OCI-LY1 (cell line): Measurements from ENCODE around the gene ARHGDIB.

Experiments used
- H2AFZ ChIP-seq: fragments of 200-600 bp; sonication (generic), shearing (Covaris generic); 2 replicates; pipeline ENCODE4 v1.6.0; 2014; ENCODE audit warnings: antibody characterized with exemption, mild to moderate bottlenecking, low read length
- H3F3A ChIP-seq: fragments of 200-600 bp; sonication (generic), shearing (Covaris generic); 2 replicates; pipeline ENCODE4 v1.6.0; 2014; ENCODE audit warnings: mild to moderate bottlenecking, antibody characterized with exemption, low read length, moderate library complexity; ENCODE audit not compliant: insufficient read depth
- H3K27ac ChIP-seq: fragments of 200-600 bp; sonication (generic); 2 replicates; pipeline ENCODE4 v1.5.1; 2014; ENCODE audit warnings: low read length, mixed run types, mild to moderate bottlenecking, low read depth; ENCODE audit not compliant: poor library complexity, severe bottlenecking
- H3K27me3 ChIP-seq: fragments of 200-600 bp; sonication (generic); 2 replicates; pipeline ENCODE4 v1.6.0; 2014; ENCODE audit warnings: antibody characterized with exemption, mild to moderate bottlenecking, low read length, moderate library complexity; ENCODE audit not compliant: insufficient read depth
- H3K36me3 ChIP-seq: fragments of 200-600 bp; sonication (generic); 2 replicates; pipeline ENCODE4 v1.6.1; 2014; ENCODE audit warnings: mild to moderate bottlenecking, antibody characterized with exemption, low read length, moderate library complexity, mixed read lengths; ENCODE audit not compliant: insufficient read depth
- H3K4me1 ChIP-seq: fragments of 200-600 bp; sonication (generic); 2 replicates; pipeline ENCODE4 v1.5.1; 2014; ENCODE audit warnings: mild to moderate bottlenecking, low read length, moderate library complexity; ENCODE audit not compliant: insufficient read depth, severe bottlenecking
- H3K4me2 ChIP-seq: fragments of 200-600 bp; sonication (generic), shearing (Covaris generic); 2 replicates; pipeline ENCODE4 v1.6.1; 2014; ENCODE audit warnings: low read length
- H3K4me3 ChIP-seq: fragments of 200-600 bp; sonication (generic); 2 replicates; pipeline ENCODE4 v1.5.1; 2014; ENCODE audit warnings: low read length, low read depth, mild to moderate bottlenecking, mixed read lengths; ENCODE audit not compliant: poor library complexity, severe bottlenecking
- H3K79me2 ChIP-seq: fragments of 200-600 bp; shearing (Covaris generic); 2 replicates; pipeline ENCODE4 v1.6.1; 2016; ENCODE audit warnings: mixed run types, low read length, mixed read lengths; ENCODE audit not compliant: insufficient read depth
- H3K9ac ChIP-seq: fragments of 200-600 bp; sonication (generic), shearing (Covaris generic); 2 replicates; pipeline ENCODE4 v1.6.1; 2014; ENCODE audit warnings: mild to moderate bottlenecking, low read length, mixed read lengths
- H3K9me2 ChIP-seq: fragments of 200-600 bp; sonication (generic), shearing (Covaris generic); 2 replicates; pipeline ENCODE4 v1.6.1; 2014; ENCODE audit warnings: low read depth, mild to moderate bottlenecking, low read length, mixed read lengths
- H3K9me3 ChIP-seq: fragments of 200-600 bp; shearing (Covaris generic); 2 replicates; pipeline ENCODE4 v1.6.1; 2014; ENCODE audit warnings: low read length, mixed read lengths
- H4K20me1 ChIP-seq: fragments of 200-600 bp; sonication (generic), shearing (Covaris generic); 2 replicates; pipeline ENCODE4 v1.6.0; 2016; ENCODE audit warnings: mild to moderate bottlenecking, low read length; ENCODE audit not compliant: insufficient read depth
- EZH2 ChIP-seq: fragments of 200-600 bp; sonication (generic), shearing (Covaris generic); IDR thresholded peaks from 2 replicates; pipeline ENCODE4 v1.8.0; 2017; ENCODE audit warnings: borderline replicate concordance, mixed run types, mild to moderate bottlenecking, antibody characterized with exemption, low read length, moderate library complexity, mixed read lengths
- TF ChIP-seq, protein P1 (sequence below): fragments of 200-600 bp; sonication (generic), shearing (Covaris generic); IDR thresholded peaks from 2 replicates; pipeline ENCODE4 v1.5.1; 2017; ENCODE audit warnings: mild to moderate bottlenecking, antibody characterized with exemption, low read length, moderate library complexity, mixed read lengths

Gene ARHGDIB

DNA sequence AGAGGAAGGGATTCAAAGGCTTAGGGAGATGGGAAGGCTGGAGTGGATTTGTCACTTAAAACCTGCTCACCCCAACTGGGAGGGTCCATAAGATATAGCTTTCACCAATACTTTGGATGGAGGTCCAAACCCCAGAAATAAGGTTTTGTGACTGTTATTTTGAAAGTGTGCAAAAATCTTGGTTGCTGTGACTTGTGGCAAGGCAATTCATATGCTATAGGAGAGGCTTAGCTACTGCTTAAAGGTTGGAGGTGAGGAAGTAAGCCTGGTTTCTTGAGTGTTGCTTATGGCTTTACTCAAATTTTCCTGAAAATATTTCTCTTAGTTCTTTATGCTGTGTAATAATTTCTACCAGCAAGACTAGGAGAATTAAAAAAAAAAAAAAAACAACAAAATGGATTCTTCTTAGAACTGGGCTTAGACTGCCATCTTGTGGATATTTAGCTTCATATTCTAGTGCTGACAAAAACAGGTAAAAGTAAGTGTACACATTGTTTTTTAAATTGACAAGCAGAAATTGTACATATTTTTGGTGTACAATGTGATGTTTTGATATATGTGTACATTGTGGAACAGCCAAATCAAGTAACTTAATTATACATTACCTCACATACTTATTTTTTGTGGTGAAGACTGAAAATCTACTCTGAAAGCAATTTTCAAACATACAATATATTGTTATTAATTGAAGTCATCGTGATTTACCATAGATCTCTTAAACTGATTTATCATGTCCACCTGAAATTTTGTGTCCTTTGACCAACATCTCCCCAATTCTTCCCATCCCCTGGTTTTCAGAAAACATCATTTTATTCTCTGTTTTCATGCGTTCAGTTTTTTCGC lies 34.4 kb upstream of the ARHGDIB start:
- Histone ChIP-seq H3K79me2 (no peaks in the 10 kb centered on the region), H3K27me3 (no peaks in the 10 kb centered on the region), H3K9me3 (no peaks in the 10 kb centered on the region), H2AFZ (no peak overlapping the region), H3K4me3 (no peak overlapping the region), H3K4me2 (no peak overlapping the region), H3K9me2 (no peaks in the 10 kb centered on the region), H3K9ac (no peak overlapping the region), H3F3A (no peaks in the 10 kb centered on the region), H3K4me1 (peaks cover 22% of the 10 kb centered on the region), H3K27ac (no peak overlapping the region), H3K36me3 (no peaks in the 10 kb centered on the region), H4K20me1 (no peaks in the 10 kb centered on the region)
- TF ChIP-seq, protein P1, sequence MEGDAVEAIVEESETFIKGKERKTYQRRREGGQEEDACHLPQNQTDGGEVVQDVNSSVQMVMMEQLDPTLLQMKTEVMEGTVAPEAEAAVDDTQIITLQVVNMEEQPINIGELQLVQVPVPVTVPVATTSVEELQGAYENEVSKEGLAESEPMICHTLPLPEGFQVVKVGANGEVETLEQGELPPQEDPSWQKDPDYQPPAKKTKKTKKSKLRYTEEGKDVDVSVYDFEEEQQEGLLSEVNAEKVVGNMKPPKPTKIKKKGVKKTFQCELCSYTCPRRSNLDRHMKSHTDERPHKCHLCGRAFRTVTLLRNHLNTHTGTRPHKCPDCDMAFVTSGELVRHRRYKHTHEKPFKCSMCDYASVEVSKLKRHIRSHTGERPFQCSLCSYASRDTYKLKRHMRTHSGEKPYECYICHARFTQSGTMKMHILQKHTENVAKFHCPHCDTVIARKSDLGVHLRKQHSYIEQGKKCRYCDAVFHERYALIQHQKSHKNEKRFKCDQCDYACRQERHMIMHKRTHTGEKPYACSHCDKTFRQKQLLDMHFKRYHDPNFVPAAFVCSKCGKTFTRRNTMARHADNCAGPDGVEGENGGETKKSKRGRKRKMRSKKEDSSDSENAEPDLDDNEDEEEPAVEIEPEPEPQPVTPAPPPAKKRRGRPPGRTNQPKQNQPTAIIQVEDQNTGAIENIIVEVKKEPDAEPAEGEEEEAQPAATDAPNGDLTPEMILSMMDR = peak; percentile 68
- TF ChIP-seq EZH2 = no peak

DNA sequence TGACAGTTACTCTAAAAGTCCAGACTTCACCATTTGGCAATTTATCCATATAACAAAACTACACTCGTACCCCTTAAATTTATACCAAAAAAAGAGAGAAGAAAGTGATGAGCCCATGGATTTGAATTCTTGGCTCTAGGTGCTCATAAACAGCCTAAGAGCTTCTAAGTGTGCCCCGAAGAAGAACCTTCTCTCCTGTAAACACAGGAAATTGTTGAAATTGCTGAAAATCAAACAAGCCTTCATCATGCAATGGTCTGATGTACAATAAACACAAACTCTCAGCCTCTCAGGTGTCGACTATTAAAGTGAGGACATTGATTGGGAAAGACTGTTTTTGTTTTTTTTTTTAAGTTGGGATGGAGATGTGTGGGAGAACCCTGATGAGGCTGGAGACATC lies 33.2 kb upstream of the ARHGDIB start:
- H4K20me1 ChIP-seq = no peaks in the 10 kb centered on the region
- TF ChIP-seq, protein P1 = no peak
- no peak for TF ChIP-seq EZH2
- H2AFZ ChIP-seq = peak overlapping the region; percentile 66; the same call in 1 of the 2 replicates
- H3K9ac ChIP-seq = no peak overlapping the region
- H3K36me3 ChIP-seq = no peaks in the 10 kb centered on the region
- H3K79me2 ChIP-seq = no peaks in the 10 kb centered on the region
- H3K27ac ChIP-seq = no peak overlapping the region
- H3K4me2 ChIP-seq = no peak overlapping the region
- no peaks in the 10 kb centered on the region for H3K9me3 ChIP-seq
- no peak overlapping the region for H3K4me3 ChIP-seq
- H3F3A ChIP-seq = no peaks in the 10 kb centered on the region
- no peaks in the 10 kb centered on the region for H3K27me3 ChIP-seq
- no peaks in the 10 kb centered on the region for H3K9me2 ChIP-seq
- H3K4me1 ChIP-seq = peaks cover 26% of the 10 kb centered on the region

DNA sequence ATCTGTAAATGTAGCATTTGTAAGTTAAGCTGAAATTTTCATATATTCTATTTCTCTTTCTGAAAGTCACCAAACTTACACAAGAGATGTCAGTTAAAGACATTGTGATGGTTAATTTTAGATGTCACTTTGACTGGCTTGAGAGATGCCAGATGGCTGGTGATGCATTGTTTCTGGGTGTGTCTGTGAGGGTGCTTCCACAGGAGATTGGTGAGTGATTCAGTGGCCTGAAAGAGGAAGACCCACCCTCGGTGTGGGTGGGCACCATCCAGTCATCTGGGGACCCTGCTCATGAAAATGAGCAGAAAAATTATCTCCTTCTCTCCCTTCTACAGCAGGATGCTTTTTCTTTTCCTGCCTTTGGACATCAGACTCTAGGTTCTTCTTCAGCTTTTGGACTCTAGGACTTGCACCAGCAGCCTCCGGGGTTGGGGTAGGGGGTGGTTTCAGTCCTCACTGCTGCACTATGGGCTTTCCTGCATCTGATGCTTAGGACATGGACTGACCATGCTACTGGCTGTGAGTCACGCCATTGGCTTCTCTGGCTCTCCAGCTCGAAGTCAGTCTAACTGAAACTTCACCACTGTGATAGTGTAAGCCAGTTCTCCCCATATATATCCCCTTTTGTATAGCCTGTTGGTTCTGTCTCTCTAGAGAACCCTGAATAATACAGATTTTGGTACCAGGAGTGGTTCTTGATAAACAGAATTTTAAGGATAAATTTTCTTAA lies 32.3 kb upstream of the ARHGDIB start:
- H3K4me3 ChIP-seq = no peak overlapping the region
- peaks cover 31% of the 10 kb centered on the region for H3K4me1 ChIP-seq
- H3K4me2 ChIP-seq = no peak overlapping the region
- no peaks in the 10 kb centered on the region for H4K20me1 ChIP-seq
- H2AFZ ChIP-seq = peak overlapping the region; percentile 66; the same call in 1 of the 2 replicates
- no peaks in the 10 kb centered on the region for H3K36me3 ChIP-seq
- no peaks in the 10 kb centered on the region for H3K27me3 ChIP-seq
- no peaks in the 10 kb centered on the region for H3F3A ChIP-seq
- TF ChIP-seq, protein P1 = no peak
- no peak for TF ChIP-seq EZH2
- no peak overlapping the region for H3K9ac ChIP-seq
- no peaks in the 10 kb centered on the region for H3K9me2 ChIP-seq
- H3K27ac ChIP-seq = peak overlapping the region; percentile 33
- no peaks in the 10 kb centered on the region for H3K9me3 ChIP-seq
- no peaks in the 10 kb centered on the region for H3K79me2 ChIP-seq
